Activated CD8-positive, alpha-beta T cell treated with anti-CD3 and anti-CD28 coated beads, Interleukin-2, amount 10 ng/mL, durations not matched to agents 7 days and 5 days (primary cell): Measurements from ENCODE around the gene FBLN2. TPM values are rescaled to one million over a fixed set of nuclear protein-coding genes. Genes with fewer than 3 reads are reported as not detected.
A peak's percentile ranks its signal among the peaks of the same experiment; 100 is the strongest.

Experiments
- ATAC-seq: fragments of 150-1000 bp; cut with Tn5 transposase; one replicate; pipeline ENCODE4 v1.10.0; 2021; ENCODE audit warnings: moderate library complexity
- CTCF ChIA-PET: fragments of 350-600 bp; sonication (Branson Sonifier 250); formaldehyde crosslinking; loops from one replicate; lab custom pipeline; 2021; ENCODE audit warnings: antibody characterized with exemption; lab: Charles Lee
- POLR2A ChIA-PET: fragments of 350-600 bp; sonication (Branson Sonifier 250); formaldehyde crosslinking; loops from one replicate; lab custom pipeline; 2021; ENCODE audit warnings: antibody characterized with exemption; lab: Charles Lee
- DNase-seq: peaks from one replicate; pipeline ENCODE4 v3.0.0-alpha.2; 2020
- H3K27ac Mint-ChIP-seq: one replicate; pipeline ENCODE4 v1.8.0; 2021; ENCODE audit warnings: mild to moderate bottlenecking, mixed read lengths
- H3K27me3 Mint-ChIP-seq: one replicate; pipeline ENCODE4 v1.8.0; 2021; ENCODE audit warnings: low read depth, mixed read lengths
- H3K36me3 Mint-ChIP-seq: one replicate; pipeline ENCODE4 v1.8.0; 2021; ENCODE audit warnings: low read depth, mixed read lengths
- H3K4me1 Mint-ChIP-seq: one replicate; pipeline ENCODE4 v1.8.0; 2021; ENCODE audit warnings: low read depth, mixed read lengths
- H3K4me3 Mint-ChIP-seq: one replicate; pipeline ENCODE4 v1.8.0; 2021; ENCODE audit warnings: mild to moderate bottlenecking, mixed read lengths
- H3K9me3 Mint-ChIP-seq: one replicate; pipeline ENCODE4 v1.8.0; 2022; ENCODE audit warnings: mixed read lengths; ENCODE audit not compliant: insufficient read depth
- total RNA-seq, 2 experiments: library from RNA; stranded (reverse); gene quantifications; one replicate each; pipeline ENCODE4 v1.2.3, GENCODE V29; 2021

Gene FBLN2
- total RNA-seq, 2 experiments from 2014 or later, result 1.8 to 2.6 TPM

DNA sequence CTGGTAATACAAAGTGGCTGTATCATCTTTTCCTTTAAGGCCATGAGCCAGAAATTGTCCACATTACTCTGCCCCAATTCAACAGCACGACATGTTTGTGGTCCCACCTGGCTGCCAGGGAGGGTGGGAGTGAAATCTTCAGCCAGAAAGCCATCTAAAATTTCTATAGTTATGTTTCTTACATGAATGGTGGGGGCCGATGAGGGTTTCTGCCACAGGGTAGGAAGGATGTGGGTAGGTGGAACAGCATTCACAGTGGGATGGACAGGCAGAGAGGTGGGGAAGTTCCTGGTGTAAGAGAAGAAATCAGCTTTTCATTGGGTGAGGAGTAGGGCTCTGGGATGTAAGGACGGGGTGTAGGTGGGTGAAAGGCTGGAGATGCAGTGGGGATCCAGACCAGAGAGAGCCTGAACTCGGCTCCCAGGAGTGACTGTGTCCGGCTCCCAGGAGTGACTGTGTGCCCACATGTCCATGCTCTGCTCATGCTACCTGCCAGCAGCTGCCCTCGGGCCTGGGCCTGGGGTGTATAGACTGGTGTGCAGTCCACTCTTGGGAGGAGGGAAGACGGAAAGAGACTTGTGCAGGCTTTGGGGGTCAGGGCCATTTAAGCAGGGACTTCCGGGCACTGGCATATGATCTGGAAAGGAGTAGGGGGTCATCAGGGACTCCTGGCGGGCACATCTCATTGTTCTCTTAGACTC, 3.8 kb upstream of the FBLN2 start:
- ATAC-seq (no peak), DNase-seq (no peak)
- H3K27me3 Mint-ChIP-seq, result peaks cover 35% of the 10 kb centered on the region
- ChIA-PET POLR2A (interaction anchor here (1.0 to 1.1 kb wide), 2 partner anchors 47 to 65 kb away, joined by 3 read pairs; partner anchors contain the start of gene HDAC11), CTCF (interaction anchor here (0.9 to 2.0 kb wide), 5 partner anchors 9 to 110 kb away, joined by 4 to 12 read pairs (median 4); no protein-coding TSS in a partner anchor)
- H3K4me3 Mint-ChIP-seq, result peak overlapping the region; percentile 22
- H3K4me1 Mint-ChIP-seq, result peaks cover 45% of the 10 kb centered on the region
- H3K27ac Mint-ChIP-seq, result no peak overlapping the region
- peaks cover 8% of the 10 kb centered on the region for H3K36me3 Mint-ChIP-seq
- H3K9me3 Mint-ChIP-seq, result peaks cover 19% of the 10 kb centered on the region

DNA sequence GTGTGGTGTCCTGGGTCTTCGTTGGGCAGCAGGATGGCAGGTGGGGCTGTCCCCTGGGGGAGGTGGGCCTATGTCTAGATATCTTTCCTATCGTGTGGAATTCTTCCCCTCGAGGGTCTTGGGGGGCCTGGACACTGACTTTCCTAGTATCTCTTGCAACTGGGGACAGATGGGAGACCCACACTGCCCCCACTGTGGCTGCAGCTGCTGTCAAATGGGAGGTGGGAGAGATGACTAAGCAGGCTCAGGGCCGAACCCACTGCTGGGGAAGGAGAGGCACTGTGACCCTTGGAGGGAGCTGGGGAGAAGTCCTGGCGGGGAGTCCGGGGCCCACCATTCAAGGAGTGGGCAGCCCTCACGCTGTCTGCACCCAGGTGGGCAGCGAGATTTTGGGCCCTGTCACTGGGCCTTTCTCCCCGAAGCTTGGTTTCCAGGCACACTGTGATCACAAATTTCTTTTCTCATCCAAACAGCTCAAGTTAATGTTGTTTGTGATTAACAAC, 2.9 kb upstream of the FBLN2 start:
- POLR2A ChIA-PET, result interaction anchor here (1.0 kb wide), 1 partner anchor 46 kb away, joined by 3 read pairs; no protein-coding TSS in a partner anchor
- Mint-ChIP-seq H3K9me3 (peaks cover 16% of the 10 kb centered on the region), H3K27ac (no peak overlapping the region), H3K4me1 (peaks cover 45% of the 10 kb centered on the region), H3K4me3 (no peak overlapping the region), H3K36me3 (peaks cover 8% of the 10 kb centered on the region), H3K27me3 (peaks cover 39% of the 10 kb centered on the region)
- CTCF ChIA-PET, result no interaction called here
- ATAC-seq (no peak), DNase-seq (no peak)

DNA sequence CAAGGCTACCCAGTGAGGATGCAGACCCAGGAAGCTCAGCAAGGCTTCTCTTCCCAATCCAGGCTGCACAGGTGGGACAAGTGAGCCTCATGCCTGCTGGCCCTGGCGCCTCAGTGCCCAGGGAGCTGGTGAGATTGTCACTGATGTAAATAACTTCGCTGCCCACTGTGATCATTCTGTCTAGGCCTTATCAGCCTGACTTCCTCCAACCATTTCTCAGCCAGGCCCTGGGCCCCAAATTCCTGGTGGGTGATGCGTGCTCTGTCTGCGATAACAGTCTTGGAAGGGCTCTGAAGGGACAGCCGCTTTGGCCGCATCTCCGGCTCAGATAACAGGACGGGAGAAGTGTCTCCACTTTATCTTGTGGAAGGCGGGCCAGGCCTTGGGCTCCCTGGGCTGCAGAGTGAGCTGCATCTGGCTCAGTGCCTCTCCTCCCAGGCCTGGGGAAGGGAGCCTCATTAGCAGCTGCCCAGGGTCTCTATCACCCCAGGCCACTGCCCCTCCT, 2.2 kb upstream of the FBLN2 start:
- no peak for DNase-seq
- ChIA-PET CTCF (no interaction called here), POLR2A (no interaction called here)
- Mint-ChIP-seq H3K9me3 (peaks cover 12% of the 10 kb centered on the region), H3K4me3 (no peak overlapping the region), H3K27me3 (peaks cover 34% of the 10 kb centered on the region), H3K27ac (no peak overlapping the region), H3K4me1 (peaks cover 43% of the 10 kb centered on the region), H3K36me3 (peaks cover 8% of the 10 kb centered on the region)
- ATAC-seq, result no peak

DNA sequence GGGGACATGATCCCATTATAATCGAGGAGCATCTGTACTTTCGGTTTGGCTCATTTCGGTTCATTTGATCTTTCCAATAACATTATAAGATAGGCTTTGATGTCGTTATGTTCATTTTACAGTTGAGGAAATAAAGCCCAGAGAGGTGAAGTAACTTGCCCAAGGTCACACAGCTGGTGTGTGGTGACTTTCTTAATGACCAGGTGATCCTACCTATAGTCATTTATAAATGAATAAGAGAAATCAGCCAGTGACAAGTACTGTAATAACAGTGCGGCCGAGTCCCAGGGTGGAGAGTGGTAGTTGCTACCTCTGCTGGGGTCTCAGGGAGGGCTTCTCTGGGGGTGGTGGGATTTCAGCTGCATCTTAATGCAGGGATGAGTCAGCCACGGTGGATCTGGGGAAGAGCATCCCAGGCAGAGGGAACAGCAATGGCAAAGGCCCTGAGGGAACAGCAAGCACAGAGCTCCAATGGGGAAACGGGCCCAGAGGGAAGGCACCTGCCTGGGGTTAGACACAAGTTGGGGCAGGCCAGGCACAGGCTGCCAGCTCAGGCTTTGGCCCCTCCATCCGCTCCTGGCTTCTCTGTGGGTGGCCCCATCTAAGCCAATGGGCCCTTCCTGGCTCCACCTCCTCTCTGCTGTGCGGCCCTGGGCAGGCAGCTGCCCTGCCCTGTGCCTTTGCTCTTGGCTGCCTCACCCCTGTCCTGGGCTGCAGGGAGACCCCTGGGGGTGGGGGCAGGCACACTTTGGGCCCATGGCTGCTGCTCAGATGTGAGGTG, 1.1 kb upstream of the FBLN2 start:
- no peak overlapping the region for H3K27ac Mint-ChIP-seq
- peaks cover under 1% of the 10 kb centered on the region for H3K9me3 Mint-ChIP-seq
- ATAC-seq (no peak), DNase-seq (no peak)
- H3K4me1 Mint-ChIP-seq, result peaks cover 50% of the 10 kb centered on the region
- ChIA-PET CTCF (interaction anchor here (0.6 kb wide), 1 partner anchor 79 kb away, joined by 3 read pairs; no protein-coding TSS in a partner anchor), POLR2A (no interaction called here)
- peaks cover 3% of the 10 kb centered on the region for H3K36me3 Mint-ChIP-seq
- peaks cover 37% of the 10 kb centered on the region for H3K27me3 Mint-ChIP-seq
- H3K4me3 Mint-ChIP-seq, result peak overlapping the region; percentile 2

DNA sequence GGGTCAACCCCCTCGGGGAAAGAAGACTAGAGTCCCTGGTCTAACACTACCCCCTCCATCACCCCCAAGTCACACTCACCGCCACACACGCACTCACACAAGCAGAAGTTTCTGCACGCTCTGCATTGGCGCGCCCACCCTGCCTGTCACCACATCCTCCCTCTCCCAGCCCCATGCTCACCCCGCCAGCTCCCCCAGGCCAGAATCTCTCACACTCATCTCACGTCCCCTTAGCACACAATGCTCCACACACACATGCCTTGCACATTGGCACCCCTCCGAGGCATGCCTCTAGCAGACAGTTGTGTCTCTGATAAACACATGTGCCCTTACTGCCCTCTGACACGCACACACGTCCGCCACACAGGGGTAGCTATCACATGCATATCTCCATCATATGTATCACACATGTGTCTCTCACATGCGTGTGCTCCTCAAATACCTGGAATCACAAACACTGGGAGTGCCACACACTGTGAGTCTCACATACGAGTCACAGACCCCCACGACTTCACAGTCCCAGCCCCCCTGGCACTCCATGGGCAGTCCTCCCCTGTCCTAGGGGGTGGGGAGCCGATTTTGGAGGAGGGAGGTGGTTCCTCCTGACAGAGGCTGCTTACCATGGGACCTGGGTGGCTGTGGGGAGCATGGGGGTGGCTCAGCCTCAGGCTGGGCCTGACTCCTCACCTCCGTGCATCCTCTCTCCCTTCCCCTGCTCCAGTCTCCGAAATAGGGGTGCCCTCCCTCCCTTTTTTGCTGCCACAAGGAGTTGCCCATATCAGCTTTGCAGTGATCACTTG, 898 bp downstream of the FBLN2 start:
- Mint-ChIP-seq H3K4me3 (peak overlapping the region; percentile 44), H3K27me3 (peaks cover 39% of the 10 kb centered on the region), H3K9me3 (no peaks in the 10 kb centered on the region), H3K36me3 (no peaks in the 10 kb centered on the region), H3K27ac (no peak overlapping the region), H3K4me1 (peaks cover 44% of the 10 kb centered on the region)
- CTCF ChIA-PET, result interaction anchor here (1.9 kb wide), 1 partner anchor 10 kb away, joined by 4 read pairs; no protein-coding TSS in a partner anchor
- ATAC-seq (peak; percentile 41), DNase-seq (peak; percentile 64)
- POLR2A ChIA-PET, result no interaction called here

DNA sequence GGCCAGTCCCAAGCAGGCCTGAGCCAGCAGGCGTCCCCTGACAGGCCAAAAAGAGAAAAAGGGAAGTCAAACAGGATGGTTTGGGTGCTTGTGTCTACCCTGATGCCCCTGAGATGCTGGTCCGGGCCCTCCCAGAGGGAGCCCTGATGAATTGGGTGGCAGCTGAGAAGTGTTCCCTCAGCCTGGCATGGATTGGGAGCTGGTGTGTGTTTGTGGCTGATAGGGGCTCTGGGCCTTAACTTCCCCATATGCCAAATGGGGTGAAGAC, 1.4 kb downstream of the FBLN2 start:
- H3K36me3 Mint-ChIP-seq, result no peaks in the 10 kb centered on the region
- no peak for ATAC-seq
- peaks cover 39% of the 10 kb centered on the region for H3K27me3 Mint-ChIP-seq

DNA sequence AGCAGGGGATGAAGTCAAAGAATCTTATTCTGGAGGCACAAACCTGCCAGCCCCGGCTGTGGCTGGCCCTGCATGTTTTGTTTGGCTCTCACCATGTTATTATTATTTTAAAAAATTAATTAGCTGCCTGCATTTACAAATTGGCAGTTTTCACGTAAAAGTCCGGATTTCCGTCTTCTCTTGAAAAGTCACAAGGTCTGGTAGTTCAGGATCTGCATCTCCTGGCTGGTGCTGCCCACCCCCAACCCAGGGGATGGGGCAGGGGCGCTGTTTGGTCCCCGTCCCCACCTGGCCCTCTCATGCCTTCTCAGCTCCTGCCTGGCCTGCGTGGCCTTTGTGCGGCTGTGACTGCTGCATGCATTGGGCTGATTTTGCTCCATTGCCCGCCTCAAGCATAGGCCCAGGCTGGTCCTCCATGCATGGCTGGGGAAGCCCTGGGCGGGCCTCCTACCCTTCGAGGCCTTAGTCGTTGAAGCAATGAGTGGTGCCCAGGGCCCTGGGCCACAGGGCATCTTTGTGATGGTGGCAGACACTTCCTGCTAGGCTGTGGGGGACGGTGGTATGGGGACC, 2.0 kb downstream of the FBLN2 start:
- Mint-ChIP-seq H3K9me3 (no peaks in the 10 kb centered on the region), H3K36me3 (no peaks in the 10 kb centered on the region), H3K27ac (no peak overlapping the region), H3K27me3 (peaks cover 39% of the 10 kb centered on the region), H3K4me3 (no peak overlapping the region), H3K4me1 (peaks cover 34% of the 10 kb centered on the region)
- ChIA-PET CTCF (interaction anchor here (0.6 to 1.9 kb wide), 2 partner anchors 9 to 97 kb away, joined by 3 to 4 read pairs; no protein-coding TSS in a partner anchor), POLR2A (no interaction called here)
- DNase-seq, result no peak
- ATAC-seq, result no peak

More for the DNA sequence above, 1.4 kb downstream of the FBLN2 start:
- Mint-ChIP-seq H3K9me3 (no peaks in the 10 kb centered on the region), H3K4me1 (peaks cover 39% of the 10 kb centered on the region), H3K4me3 (no peak overlapping the region), H3K27ac (no peak overlapping the region)
- no peak for DNase-seq
- CTCF ChIA-PET, result interaction anchor here (0.6 to 1.9 kb wide), 2 partner anchors 9 to 97 kb away, joined by 3 to 4 read pairs; no protein-coding TSS in a partner anchor
- POLR2A ChIA-PET, result no interaction called here

DNA sequence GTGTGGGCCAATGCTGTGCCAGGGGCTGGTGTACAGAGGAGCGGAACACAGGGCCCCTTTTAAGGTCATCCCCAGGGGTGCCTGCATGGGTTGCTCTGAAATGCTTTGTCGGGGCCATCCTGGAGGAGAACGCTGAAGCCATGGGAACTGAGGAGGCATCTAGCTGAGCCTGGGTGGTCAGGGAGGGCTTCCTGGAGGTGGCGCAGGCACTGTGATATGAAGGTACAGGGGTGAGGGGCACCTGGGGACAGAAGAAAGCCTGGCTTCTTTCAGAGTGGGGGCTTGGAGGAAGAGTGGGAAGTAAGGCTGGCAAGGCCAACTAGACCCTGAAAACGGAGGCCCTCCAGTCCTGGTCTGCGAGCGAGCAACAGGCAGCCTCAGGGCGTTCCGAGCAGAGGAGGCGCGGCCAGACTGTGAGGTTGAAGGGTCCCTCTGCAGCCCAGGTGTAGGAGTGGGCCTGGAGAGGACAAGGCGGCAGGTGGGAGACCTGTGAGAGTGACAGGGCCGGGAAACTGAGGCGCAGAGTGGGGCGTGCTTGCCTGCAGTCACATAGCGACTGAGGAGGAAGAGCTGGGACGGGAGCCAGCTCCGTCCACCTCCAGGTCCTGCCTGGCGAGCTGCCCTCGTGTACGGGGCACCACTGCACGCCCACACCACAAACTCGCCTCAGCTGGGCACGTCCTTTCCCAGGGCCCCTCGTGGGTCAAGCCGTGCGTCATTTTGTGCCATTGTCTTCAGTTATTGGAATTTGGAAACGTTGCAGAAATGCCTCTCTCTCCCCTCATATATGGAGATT, 4.1 kb downstream of the FBLN2 start:
- ChIA-PET POLR2A (no interaction called here), CTCF (interaction anchor here (1.1 kb wide), 1 partner anchor 9 kb away, joined by 4 read pairs; no protein-coding TSS in a partner anchor)
- no peak overlapping the region for H3K27ac Mint-ChIP-seq
- DNase-seq (no peak), ATAC-seq (no peak)
- H3K27me3 Mint-ChIP-seq, result peaks cover 28% of the 10 kb centered on the region
- no peaks in the 10 kb centered on the region for H3K36me3 Mint-ChIP-seq
- H3K4me3 Mint-ChIP-seq, result no peak overlapping the region
- H3K9me3 Mint-ChIP-seq, result no peaks in the 10 kb centered on the region
- H3K4me1 Mint-ChIP-seq, result peaks cover 41% of the 10 kb centered on the region

DNA sequence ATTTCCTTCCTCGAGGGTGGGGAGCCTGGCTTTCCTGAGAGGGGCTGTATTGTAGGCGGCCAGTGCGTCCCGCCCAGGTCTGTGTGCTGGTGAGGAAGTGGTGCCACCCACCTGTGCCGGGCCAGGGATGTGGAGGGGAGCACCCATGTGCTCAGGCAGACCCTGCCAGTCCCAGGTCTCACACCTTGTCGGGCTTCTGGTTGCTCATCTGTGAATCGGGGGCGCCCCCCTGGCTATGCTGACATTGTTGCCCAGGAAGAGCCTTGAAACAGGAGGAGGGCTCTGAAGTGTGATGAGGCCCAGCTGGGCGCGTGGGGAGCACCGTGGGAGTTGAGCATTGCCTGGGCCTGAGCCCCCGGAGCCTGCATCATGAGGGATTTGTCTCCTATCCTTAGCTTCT, 4.8 kb downstream of the FBLN2 start:
- Mint-ChIP-seq H3K9me3 (no peaks in the 10 kb centered on the region), H3K4me1 (peaks cover 35% of the 10 kb centered on the region), H3K36me3 (no peaks in the 10 kb centered on the region), H3K27me3 (peaks cover 23% of the 10 kb centered on the region), H3K4me3 (no peak overlapping the region), H3K27ac (no peak overlapping the region)
- POLR2A ChIA-PET, result no interaction called here
- CTCF ChIA-PET, result interaction anchor here (1.1 kb wide), 1 partner anchor 9 kb away, joined by 4 read pairs; no protein-coding TSS in a partner anchor
- DNase-seq (no peak), ATAC-seq (no peak)

DNA sequence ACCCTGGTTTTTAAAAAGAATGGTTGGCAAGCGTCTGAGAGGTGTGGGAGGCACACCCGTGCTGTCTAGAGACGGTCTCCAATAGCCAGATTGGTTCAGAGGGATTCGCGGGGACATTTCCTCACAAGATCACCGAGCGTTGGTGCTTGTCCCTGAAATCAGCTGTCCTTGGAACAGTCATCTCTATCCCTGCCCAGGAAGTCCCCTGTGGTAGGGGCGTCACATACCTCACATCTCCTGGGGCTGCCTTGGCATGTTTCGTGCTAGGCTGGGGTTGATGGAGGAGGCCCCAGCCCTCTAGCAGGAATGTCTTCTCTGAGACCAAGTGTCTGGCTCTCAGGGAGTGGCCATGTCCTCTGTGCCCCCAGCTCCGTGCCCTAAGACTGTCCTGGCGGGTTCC, 6.8 kb downstream of the FBLN2 start:
- DNase-seq, result no peak
- ChIA-PET POLR2A (no interaction called here), CTCF (no interaction called here)
- Mint-ChIP-seq H3K27ac (no peak overlapping the region), H3K4me3 (no peak overlapping the region), H3K36me3 (no peaks in the 10 kb centered on the region), H3K9me3 (no peaks in the 10 kb centered on the region), H3K4me1 (peaks cover 30% of the 10 kb centered on the region), H3K27me3 (peaks cover 18% of the 10 kb centered on the region)
- ATAC-seq, result no peak
